Activated naive CD4-positive, alpha-beta T cell treated with anti-CD3 and anti-CD28 coated beads for 36 hours (primary cell): ENCODE results near the gene SOHLH2. TPM values are rescaled to one million over a fixed set of nuclear protein-coding genes. Genes with fewer than 3 reads are reported as not detected.

Experiments used
- CTCF ChIA-PET: fragments of 350-600 bp; sonication (Branson Sonifier 250); formaldehyde crosslinking; loops from one replicate; lab custom pipeline; 2021; ENCODE audit warnings: antibody characterized with exemption; lab: Charles Lee
- DNase-seq: peaks from one replicate; pipeline ENCODE4 v3.0.0-alpha.2; 2020
- H3K27ac Mint-ChIP-seq: one replicate; pipeline ENCODE4 v1.8.0; 2021; ENCODE audit warnings: mild to moderate bottlenecking, mixed read lengths
- H3K27me3 Mint-ChIP-seq: one replicate; pipeline ENCODE4 v1.8.0; 2021; ENCODE audit warnings: low read depth, mixed read lengths
- H3K36me3 Mint-ChIP-seq: one replicate; pipeline ENCODE4 v1.8.0; 2021; ENCODE audit warnings: low read depth, mixed read lengths
- H3K4me1 Mint-ChIP-seq: one replicate; pipeline ENCODE4 v1.8.0; 2021; ENCODE audit warnings: low read depth, mixed read lengths
- H3K4me3 Mint-ChIP-seq: one replicate; pipeline ENCODE4 v1.8.0; 2021; ENCODE audit warnings: mild to moderate bottlenecking, moderate library complexity, mixed read lengths
- H3K9me3 Mint-ChIP-seq: one replicate; pipeline ENCODE4 v1.8.0; 2021; ENCODE audit warnings: mixed read lengths
- intact Hi-C: fragments of 100-400 bp; cut with micrococcal nuclease; formaldehyde crosslinking; loops from one replicate; pipeline ENCODE4 v1.15.1; 2023
- total RNA-seq, 2 experiments: library from RNA; stranded (reverse); gene quantifications; one replicate each; pipeline ENCODE4 v1.2.3, GENCODE V29; 2021

SOHLH2 gene
- total RNA-seq: not detected

- no peaks in the 10 kb centered on the region for H3K4me1 Mint-ChIP-seq
- H3K4me3 Mint-ChIP-seq: no peak within 1 kb of the TSS
- H3K27me3 Mint-ChIP-seq: no peaks in the 10 kb centered on the region
- CTCF ChIA-PET: no interaction called here
- intact Hi-C loops: no loop called here
- no peak for DNase-seq
- H3K36me3 Mint-ChIP-seq: no peaks in the 10 kb centered on the region
- H3K9me3 Mint-ChIP-seq: no peaks in the 10 kb centered on the region
- H3K27ac Mint-ChIP-seq: no peak within 1 kb of the TSS
Measured at GRCh38 chr13:36214163-36214921, at the start of gene SOHLH2. SOHLH2 (minus strand) TSS chr13:36214556; CDS start chr13:36214526, 30 bp downstream.

- CTCF ChIA-PET: no interaction called here
- no peaks in the 10 kb centered on the region for H3K36me3 Mint-ChIP-seq
- H3K4me3 Mint-ChIP-seq: no peak overlapping the region
- intact Hi-C loops: no loop called here
- H3K27ac Mint-ChIP-seq: no peak overlapping the region
- no peaks in the 10 kb centered on the region for H3K9me3 Mint-ChIP-seq
- no peak for DNase-seq
- H3K4me1 Mint-ChIP-seq: no peaks in the 10 kb centered on the region
- peaks cover 12% of the 10 kb centered on the region for H3K27me3 Mint-ChIP-seq
Measured at GRCh38 chr13:36261976-36262375, 47.6 kb upstream of the SOHLH2 start.

GRCh38 chr13:36261011-36261410 is 46.7 kb upstream of the SOHLH2 start:
- intact Hi-C loops: no loop called here
- no peaks in the 10 kb centered on the region for H3K36me3 Mint-ChIP-seq

GRCh38 chr13:36259361-36260137 is 45.2 kb upstream of the SOHLH2 start:
- Mint-ChIP-seq H3K27ac (no peak overlapping the region), H3K36me3 (no peaks in the 10 kb centered on the region), H3K9me3 (no peaks in the 10 kb centered on the region), H3K4me1 (no peaks in the 10 kb centered on the region), H3K4me3 (no peak overlapping the region), H3K27me3 (peaks cover 6% of the 10 kb centered on the region)
- CTCF ChIA-PET: interaction anchor here (0.6 kb wide), 1 partner anchor 1804 kb away, joined by 3 read pairs; no protein-coding TSS in a partner anchor
- DNase-seq: no peak
- intact Hi-C loops: no loop called here

More at GRCh38 chr13:36261011-36261410, 46.7 kb upstream of the SOHLH2 start:
- DNase-seq: no peak
- Mint-ChIP-seq H3K4me3 (no peak overlapping the region), H3K9me3 (no peaks in the 10 kb centered on the region), H3K27me3 (peaks cover 6% of the 10 kb centered on the region), H3K4me1 (no peaks in the 10 kb centered on the region), H3K27ac (no peak overlapping the region)
- CTCF ChIA-PET: no interaction called here

GRCh38 chr13:36258831-36259230 is 44.5 kb upstream of the SOHLH2 start:
- Mint-ChIP-seq H3K4me1 (no peaks in the 10 kb centered on the region), H3K4me3 (no peak overlapping the region), H3K36me3 (no peaks in the 10 kb centered on the region), H3K27ac (no peak overlapping the region), H3K9me3 (no peaks in the 10 kb centered on the region), H3K27me3 (peaks cover 6% of the 10 kb centered on the region)
- intact Hi-C loops: no loop called here
- DNase-seq: no peak
- CTCF ChIA-PET: interaction anchor here (0.6 kb wide), 1 partner anchor 1805 kb away, joined by 3 read pairs; no protein-coding TSS in a partner anchor

GRCh38 chr13:36251526-36251925 is 37.2 kb upstream of the SOHLH2 start:
- intact Hi-C loops: no loop called here
- Mint-ChIP-seq H3K36me3 (no peaks in the 10 kb centered on the region), H3K4me3 (no peak overlapping the region), H3K9me3 (no peaks in the 10 kb centered on the region), H3K27ac (no peak overlapping the region), H3K27me3 (peaks cover 8% of the 10 kb centered on the region), H3K4me1 (no peaks in the 10 kb centered on the region)
- no peak for DNase-seq
- CTCF ChIA-PET: no interaction called here

GRCh38 chr13:36251017-36251416 is 36.7 kb upstream of the SOHLH2 start:
- intact Hi-C loops: no loop called here
- Mint-ChIP-seq H3K27ac (no peak overlapping the region), H3K36me3 (no peaks in the 10 kb centered on the region), H3K4me3 (no peak overlapping the region), H3K4me1 (no peaks in the 10 kb centered on the region), H3K9me3 (no peaks in the 10 kb centered on the region), H3K27me3 (peaks cover 8% of the 10 kb centered on the region)
- DNase-seq: no peak
- CTCF ChIA-PET: interaction anchor here (1.0 to 1.7 kb wide), 2 partner anchors 21 to 24 kb away, joined by 4 to 5 read pairs; no protein-coding TSS in a partner anchor

- CTCF ChIA-PET: no interaction called here
- DNase-seq: no peak
- peaks cover 8% of the 10 kb centered on the region for H3K27me3 Mint-ChIP-seq
- H3K9me3 Mint-ChIP-seq: no peaks in the 10 kb centered on the region
- no peaks in the 10 kb centered on the region for H3K36me3 Mint-ChIP-seq
- intact Hi-C loops: no loop called here
- no peaks in the 10 kb centered on the region for H3K4me1 Mint-ChIP-seq
- H3K4me3 Mint-ChIP-seq: no peak overlapping the region
- no peak overlapping the region for H3K27ac Mint-ChIP-seq
Measured at GRCh38 chr13:36248700-36249099, 34.3 kb upstream of the SOHLH2 start.

GRCh38 chr13:36244990-36245389 is 30.6 kb upstream of the SOHLH2 start:
- H3K9me3 Mint-ChIP-seq: no peaks in the 10 kb centered on the region
- CTCF ChIA-PET: no interaction called here
- DNase-seq: no peak
- peaks cover 6% of the 10 kb centered on the region for H3K27me3 Mint-ChIP-seq
- H3K4me3 Mint-ChIP-seq: no peak overlapping the region
- H3K27ac Mint-ChIP-seq: no peak overlapping the region
- H3K36me3 Mint-ChIP-seq: no peaks in the 10 kb centered on the region
- intact Hi-C loops: no loop called here
- no peaks in the 10 kb centered on the region for H3K4me1 Mint-ChIP-seq

GRCh38 chr13:36244073-36244472 is 29.7 kb upstream of the SOHLH2 start:
- CTCF ChIA-PET: no interaction called here
- no peak overlapping the region for H3K27ac Mint-ChIP-seq
- no peaks in the 10 kb centered on the region for H3K4me1 Mint-ChIP-seq
- intact Hi-C loops: no loop called here
- no peaks in the 10 kb centered on the region for H3K9me3 Mint-ChIP-seq
- no peak overlapping the region for H3K4me3 Mint-ChIP-seq
- H3K27me3 Mint-ChIP-seq: peaks cover 6% of the 10 kb centered on the region
- DNase-seq: no peak
- H3K36me3 Mint-ChIP-seq: no peaks in the 10 kb centered on the region

- intact Hi-C loops: no loop called here
- H3K27me3 Mint-ChIP-seq: peaks cover 6% of the 10 kb centered on the region
- H3K4me3 Mint-ChIP-seq: no peak overlapping the region
- H3K9me3 Mint-ChIP-seq: no peaks in the 10 kb centered on the region
- CTCF ChIA-PET: no interaction called here
- no peak for DNase-seq
- H3K27ac Mint-ChIP-seq: no peak overlapping the region
- no peaks in the 10 kb centered on the region for H3K4me1 Mint-ChIP-seq
- no peaks in the 10 kb centered on the region for H3K36me3 Mint-ChIP-seq
Measured at GRCh38 chr13:36242761-36243160, 28.4 kb upstream of the SOHLH2 start.

GRCh38 chr13:36231236-36231635 is 16.9 kb upstream of the SOHLH2 start:
- Mint-ChIP-seq H3K4me3 (no peak overlapping the region), H3K27ac (no peak overlapping the region), H3K27me3 (peaks cover 5% of the 10 kb centered on the region), H3K36me3 (no peaks in the 10 kb centered on the region), H3K9me3 (peaks cover 6% of the 10 kb centered on the region), H3K4me1 (no peaks in the 10 kb centered on the region)
- no peak for DNase-seq
- CTCF ChIA-PET: no interaction called here
- intact Hi-C loops: no loop called here
